ENCODE results near the gene MSANTD2.
A peak's percentile ranks its signal among the peaks of the same experiment; 100 is the strongest.

MSANTD2 gene

GRCh38 chr11:124807660-124808270 lies 7.6 kb upstream of the MSANTD2 start:
- no peak for DNase-seq (ENCODE audit: low read depth)
- no peak for TF ChIP-seq CTCF (IDR thresholded peaks at IDR 0.05; ENCODE audit: insufficient read depth, low read depth, low read length, missing control alignments)
- no peak overlapping the region for H3K4me3 ChIP-seq (ENCODE audit: low read length)

- no peak overlapping the region for H3K4me3 ChIP-seq (ENCODE audit: low read length)
- no peak for DNase-seq (ENCODE audit: low read depth)
- no peak for TF ChIP-seq CTCF (IDR thresholded peaks at IDR 0.05; ENCODE audit: insufficient read depth, low read depth, low read length, missing control alignments)
These were observed 7.0 kb upstream of the MSANTD2 start for GRCh38 chr11:124807201-124807600.

GRCh38 chr11:124804884-124805283 lies 4.7 kb upstream of the MSANTD2 start:
- H3K4me3 ChIP-seq (ENCODE audit: low read length) = no peak overlapping the region
- DNase-seq (ENCODE audit: low read depth) = no peak
- no peak for TF ChIP-seq CTCF (IDR thresholded peaks at IDR 0.05; ENCODE audit: insufficient read depth, low read depth, low read length, missing control alignments)

- no peak overlapping the region for H3K4me3 ChIP-seq (ENCODE audit: low read length)
- DNase-seq (ENCODE audit: low read depth) = peak; percentile 32
- TF ChIP-seq CTCF (IDR thresholded peaks at IDR 0.05; ENCODE audit: insufficient read depth, low read depth, low read length, missing control alignments) = no peak
These were observed 1.6 kb upstream of the MSANTD2 start for GRCh38 chr11:124801636-124802312.

GRCh38 chr11:124801014-124801413 lies 808 bp upstream of the MSANTD2 start:
- TF ChIP-seq CTCF (IDR thresholded peaks at IDR 0.05; ENCODE audit: insufficient read depth, low read depth, low read length, missing control alignments) = no peak
- peak; percentile 57 for DNase-seq (ENCODE audit: low read depth)
- H3K4me3 ChIP-seq (ENCODE audit: low read length) = peak overlapping the region; percentile 70

GRCh38 chr11:124799348-124800225 lies 619 bp downstream of the MSANTD2 start:
- TF ChIP-seq CTCF (IDR thresholded peaks at IDR 0.05; ENCODE audit: insufficient read depth, low read depth, low read length, missing control alignments) = no peak
- peak; percentile 35 for DNase-seq (ENCODE audit: low read depth)
- H3K4me3 ChIP-seq (ENCODE audit: low read length) = peak overlapping the region; percentile 70

Measured in epithelial cell of esophagus (primary cell).